H1 (cell line): ENCODE results near the gene SORCS3. TPM values are rescaled to one million over a fixed set of nuclear protein-coding genes. Genes with fewer than 3 reads are reported as not detected.

Source experiments
- JUN ChIP-seq: IDR thresholded peaks from 2 replicates; pipeline ENCODE4 v1.6.1; 2011; ENCODE audit warnings: low read depth, mild to moderate bottlenecking, improper control_type of control experiment, low read length
- SUZ12 ChIP-seq: fragments of 200-600 bp; sonication (generic); IDR thresholded peaks from 2 replicates; pipeline ENCODE4 v1.6.1; 2012; ENCODE audit warnings: mild to moderate bottlenecking, inconsistent platforms, low read length, moderate library complexity, mixed read lengths
- polyA plus RNA-seq, 7 experiments: library from polyadenylated mRNA; depleted of rRNA in 3 of 7; stranded (reverse) in 5 of 7; unstranded in 2 of 7; fragments of >200 nt in 5 of 7; fragments of 200-250 nt in 2 of 7; gene quantifications; 1 replicate in 5 of 7; 2 replicates in 1 of 7; 4 replicates in 1 of 7; pipeline versions ENCODE4 v1.2.1 to v1.2.3, GENCODE V29; 2011 to 2013; ENCODE audit warnings: missing spikeins in 2 of 7, mixed read lengths in 2 of 7
- total RNA-seq: library from RNA; stranded (reverse); fragmentation: NEBNext Ultra II Directional; extraction: Animal tissue kit (Norgen Biotek cat#: 25700); gene quantifications from 2 replicates; pipeline ENCODE4 v1.2.1, GENCODE V29; 2021

The SORCS3 gene
- total and polyA plus RNA-seq, 2 of the 8 experiments (the other 6 are each of a cell fraction or from before 2014, with no cell fraction given): 0.26 to 0.88 TPM

- TF ChIP-seq JUN (no peak), SUZ12 (no peak)
These were observed 227.0 kb downstream of the SORCS3 start (continued) for GRCh38 chr10:104867966-104868598.
